NOMO-1 (cell line): ENCODE measurements around the gene ZC3H18.

Source experiments
- DNase-seq, 2 experiments: peaks; one replicate each; lab custom pipeline; 2025; ENCODE audit not compliant: unreplicated experiment in 2 of 2; lab: John Stamatoyannopoulos, UW

The ZC3H18 gene

DNA sequence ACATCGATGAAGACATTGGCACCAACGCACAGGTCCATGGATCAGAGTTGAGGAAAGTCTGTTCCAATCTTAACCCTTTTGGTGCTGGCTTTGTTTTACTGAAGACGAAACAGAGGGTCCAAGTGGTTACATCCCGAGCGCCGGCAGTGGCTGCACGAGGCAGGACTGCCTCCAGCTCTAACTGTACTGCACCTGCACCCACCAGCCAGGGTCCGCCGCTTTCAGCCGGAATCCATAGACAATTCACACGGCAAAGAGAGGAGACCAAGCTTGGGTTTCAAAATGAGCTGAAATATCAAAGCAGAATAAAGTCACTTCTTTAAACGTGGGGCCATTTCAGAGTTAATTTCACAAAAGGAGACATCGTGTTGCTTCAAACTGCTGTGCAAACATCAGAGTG is 21.2 kb upstream of the ZC3H18 start:
- no peak for DNase-seq

DNA sequence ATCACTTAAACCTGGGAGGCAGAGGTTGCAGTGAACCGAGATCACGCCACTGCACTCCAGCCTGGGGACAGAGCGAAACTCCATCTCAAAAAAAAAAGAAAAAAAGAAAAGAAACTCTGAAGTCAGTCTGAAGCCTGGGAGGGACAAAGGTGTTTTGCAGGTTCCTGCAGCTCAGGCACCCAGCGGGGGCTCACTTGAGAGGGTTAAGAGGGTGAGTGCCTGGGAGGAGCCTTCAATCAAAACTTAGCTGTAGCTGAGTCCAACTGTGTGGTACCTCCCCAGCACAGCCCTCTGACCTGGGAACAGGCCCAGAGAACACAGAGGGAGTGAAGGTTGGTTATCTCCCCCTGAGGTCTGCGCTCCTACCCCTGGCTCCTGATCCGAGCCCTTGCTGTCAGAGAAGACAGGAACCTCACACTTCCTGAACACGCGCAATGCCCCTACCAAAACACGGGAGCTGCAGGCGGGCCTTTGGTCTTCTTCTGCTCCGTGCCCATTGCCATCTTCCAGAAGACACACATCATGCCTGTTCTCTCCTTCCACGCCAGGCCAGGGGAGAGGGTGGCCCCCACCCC is 20.4 kb upstream of the ZC3H18 start:
- DNase-seq, result no peak

- peak in 1 of 2 experiments; percentile 2 for DNase-seq
Measured at GRCh38 chr16:88550246-88550661, 19.9 kb upstream of the ZC3H18 start.

DNA sequence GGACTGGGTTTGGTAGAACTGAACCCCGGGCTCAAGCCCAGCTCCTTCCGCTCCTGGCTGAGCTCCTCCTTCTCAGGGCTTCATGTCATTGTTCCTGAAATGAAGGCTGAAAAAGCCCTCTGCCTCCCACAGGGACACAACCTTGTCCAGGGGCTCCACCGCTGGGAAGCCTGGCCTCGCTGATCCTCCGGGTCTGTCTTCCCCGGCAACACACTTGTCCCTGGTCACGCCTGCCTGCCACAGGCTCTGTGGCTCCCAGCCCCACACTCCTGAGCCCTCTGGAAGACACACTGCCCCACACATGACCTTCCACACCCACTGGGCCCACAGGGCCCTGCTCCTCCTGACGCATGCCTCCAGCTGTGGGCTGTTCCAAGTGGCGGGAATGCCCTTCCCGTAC is 18.0 kb upstream of the ZC3H18 start:
- DNase-seq, result no peak

DNA sequence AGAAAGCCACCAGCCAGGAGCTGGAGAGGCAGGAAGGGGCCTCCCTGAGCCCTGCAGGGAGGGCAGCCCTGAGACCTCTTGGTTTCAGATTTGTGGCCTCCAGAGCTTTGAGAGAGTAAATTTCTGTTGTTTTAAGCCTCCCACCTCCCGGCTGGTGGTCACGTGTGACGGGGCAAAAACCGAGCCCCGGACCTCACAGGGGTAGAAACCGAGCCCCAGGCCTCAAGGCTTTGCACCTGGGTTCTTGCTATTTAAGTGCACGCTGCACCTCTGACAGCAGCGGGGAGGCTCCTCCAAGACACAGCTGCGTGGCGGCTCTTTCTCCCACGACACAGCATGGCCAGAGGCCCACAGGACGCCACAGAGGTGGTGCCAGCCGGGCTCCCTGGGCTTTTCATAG is 17.4 kb upstream of the ZC3H18 start:
- no peak for DNase-seq

DNA sequence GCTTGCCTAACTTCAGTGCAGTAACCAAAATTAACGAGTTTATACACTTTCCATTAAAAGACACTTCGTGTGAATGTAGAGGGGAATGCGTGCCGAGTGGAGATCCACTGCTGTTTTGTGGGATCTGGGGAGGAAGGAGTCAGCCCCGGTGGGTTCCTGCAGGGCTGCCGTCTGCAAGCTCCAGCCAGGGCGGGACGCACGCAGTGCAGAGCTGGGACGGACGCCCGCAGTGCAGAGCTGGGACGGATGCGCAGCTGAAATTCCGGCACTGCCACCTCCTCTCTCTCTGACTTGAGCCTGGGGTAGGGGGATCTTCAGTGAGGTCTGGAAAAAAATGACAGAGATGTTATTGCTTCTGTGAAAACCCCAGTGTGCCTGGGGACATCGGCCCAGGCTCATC is 16.5 kb upstream of the ZC3H18 start:
- DNase-seq, result no peak

DNA sequence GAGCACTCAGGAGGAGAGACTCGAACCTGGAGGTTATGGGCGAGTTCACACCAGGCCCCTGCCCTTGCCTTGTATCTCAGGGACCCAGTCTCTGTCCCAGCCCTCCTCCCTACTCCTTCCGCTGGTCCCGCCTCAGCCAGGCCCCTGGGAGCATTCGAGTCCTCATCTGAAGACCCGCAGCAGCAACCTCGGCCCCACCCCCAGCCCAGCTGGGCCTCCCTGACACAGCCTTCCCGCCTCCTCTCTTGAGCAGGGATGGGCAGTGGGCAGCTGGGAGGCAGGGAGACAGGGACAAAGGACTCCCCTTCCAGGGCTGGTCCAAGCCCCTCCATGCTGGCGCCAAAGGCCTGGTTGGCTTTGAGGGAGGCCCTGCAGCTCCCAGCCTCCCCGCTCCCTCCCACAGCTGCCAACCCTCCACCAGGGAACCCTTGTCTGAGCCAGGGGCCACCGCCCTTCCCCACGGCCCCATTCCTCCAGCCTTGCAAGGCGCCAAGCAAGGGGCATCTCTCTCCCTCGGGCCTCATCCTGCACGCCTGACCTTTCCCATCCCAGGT is 15.4 kb upstream of the ZC3H18 start:
- DNase-seq, result no peak

GRCh38 chr16:88556294-88556988 is 13.8 kb upstream of the ZC3H18 start:
- no peak for DNase-seq

DNA sequence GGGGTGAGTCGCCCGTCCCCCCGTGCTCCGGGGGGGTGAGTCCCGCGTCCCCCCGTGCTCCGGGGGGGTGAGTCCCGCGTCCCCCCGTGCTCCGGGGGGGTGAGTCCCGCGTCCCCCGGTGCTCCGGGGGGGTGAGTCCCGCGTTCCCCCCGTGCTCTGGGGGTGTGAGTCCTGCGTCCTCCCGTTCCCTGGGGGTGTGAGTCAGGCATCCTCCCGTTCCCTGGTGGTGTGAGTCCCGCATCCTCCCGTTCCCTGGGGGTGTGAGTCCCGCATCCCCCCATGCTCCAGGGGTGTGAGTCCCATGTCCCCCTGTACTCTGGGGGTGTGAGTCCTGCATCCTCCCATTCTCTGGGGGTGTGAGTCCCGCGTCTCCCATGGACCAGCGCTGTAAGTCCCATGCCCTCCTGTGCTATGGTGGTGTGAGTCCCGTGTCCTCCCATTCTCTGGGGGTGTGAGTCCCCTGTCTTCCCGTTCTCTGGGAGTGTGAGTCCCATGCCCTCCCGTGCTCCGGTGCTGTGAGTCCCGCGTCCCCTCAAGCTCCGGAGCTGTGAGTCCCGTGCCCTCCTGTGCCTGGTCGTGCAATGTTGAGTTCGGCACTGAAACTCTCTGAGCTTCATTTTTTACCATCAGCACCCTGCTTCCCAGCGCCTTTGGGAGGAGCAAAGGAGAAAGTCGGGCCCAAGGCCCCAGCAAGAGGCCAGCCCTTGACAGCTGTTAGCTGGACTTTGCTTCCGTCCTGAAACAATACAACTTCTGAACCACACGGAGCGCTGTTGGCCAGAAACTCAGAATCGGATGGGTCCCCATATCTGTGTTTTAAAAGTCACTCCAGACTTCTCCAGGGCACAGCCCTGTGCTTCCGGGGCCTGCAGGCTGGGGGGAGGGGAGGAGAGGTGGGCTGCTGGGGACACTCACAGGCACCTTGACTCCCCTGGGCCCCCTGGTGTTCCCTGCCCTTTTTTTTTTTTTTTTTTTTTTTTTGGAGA is 11.5 kb upstream of the ZC3H18 start:
- peak; percentile 8 to 41 for DNase-seq

GRCh38 chr16:88560714-88561484 is 9.3 kb upstream of the ZC3H18 start:
- no peak for DNase-seq

- peak; percentile 23 to 27 for DNase-seq
Measured at GRCh38 chr16:88561485-88562359, 8.5 kb upstream of the ZC3H18 start.

- no peak for DNase-seq
Measured at GRCh38 chr16:88566158-88566557, 4.0 kb upstream of the ZC3H18 start.

GRCh38 chr16:88568710-88569613 is 1.2 kb upstream of the ZC3H18 start:
- no peak for DNase-seq

- peak in 1 of 2 experiments; percentile 28 for DNase-seq
Measured at GRCh38 chr16:88569614-88569984, 604 bp upstream of the ZC3H18 start.

GRCh38 chr16:88570691-88571092 is 489 bp downstream of the ZC3H18 start:
- DNase-seq, result peak; percentile 17 to 27

GRCh38 chr16:88575251-88575650 is 5.0 kb downstream of the ZC3H18 start:
- no peak for DNase-seq

GRCh38 chr16:88576307-88576706 is 6.1 kb downstream of the ZC3H18 start:
- DNase-seq, result no peak

DNA sequence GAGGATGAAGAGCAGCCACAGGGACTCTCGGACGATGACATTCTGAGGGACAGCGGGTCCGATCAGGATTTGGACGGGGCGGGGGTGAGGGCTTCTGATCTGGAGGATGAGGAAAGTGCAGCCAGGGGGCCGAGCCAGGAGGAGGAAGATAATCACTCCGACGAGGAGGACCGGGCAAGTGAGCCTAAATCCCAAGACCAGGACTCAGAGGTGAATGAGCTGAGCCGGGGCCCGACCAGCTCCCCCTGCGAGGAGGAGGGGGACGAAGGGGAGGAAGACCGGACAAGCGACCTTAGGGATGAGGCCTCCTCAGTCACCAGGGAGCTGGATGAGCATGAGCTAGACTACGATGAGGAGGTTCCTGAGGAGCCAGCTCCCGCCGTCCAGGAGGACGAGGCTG is 7.0 kb downstream of the ZC3H18 start:
- no peak for DNase-seq
